Panc1 (cell line): ENCODE results near the gene NKD1. TPM values are rescaled to one million over a fixed set of nuclear protein-coding genes. Genes with fewer than 3 reads are reported as not detected.

Experiments used
- ATAC-seq: fragments of 200-7000 bp; cut with Tn5 transposase; 2 replicates; pipeline ENCODE4 v1.9.1; 2020; ENCODE audit warnings: mild to moderate bottlenecking, moderate library complexity
- BruUV-seq: library from RNA; stranded (reverse); fragments of 400-500 nt; replicated peaks from 2 replicates; lab custom pipeline; 2021; lab: Mats Ljungman, UMichigan
- CTCF ChIA-PET: fragments of 300-600 bp; sonication (Branson Sonifier 250); formaldehyde crosslinking; loops from one replicate; lab custom pipeline; 2022; ENCODE audit warnings: antibody characterized with exemption; lab: Charles Lee
- POLR2A ChIA-PET: fragments of 300-600 bp; sonication (Branson Sonifier 250); formaldehyde crosslinking; loops from one replicate; lab custom pipeline; 2022; ENCODE audit warnings: antibody characterized with exemption; lab: Charles Lee
- DNase-seq: peaks from one replicate; pipeline ENCODE4 v3.0.0-alpha.2; 2010; ENCODE audit warnings: low read depth, low spot score
- H3K27ac ChIP-seq: 2 replicates; pipeline ENCODE4 v1.5.1; 2011; ENCODE audit warnings: mild to moderate bottlenecking, low read length, inconsistent platforms
- H3K27me3 ChIP-seq: fragments of 200-500 bp; sonication (Bioruptor generic); 2 replicates; pipeline ENCODE4 v1.6.0; 2014; ENCODE audit warnings: low read length, inconsistent platforms; ENCODE audit not compliant: control insufficient read depth, insufficient read depth
- H3K36me3 ChIP-seq: fragments of 200-500 bp; sonication (Bioruptor generic); 2 replicates; pipeline ENCODE4 v1.5.1; 2014; ENCODE audit warnings: inconsistent platforms, mild to moderate bottlenecking, low read length, moderate library complexity; ENCODE audit not compliant: control insufficient read depth, insufficient read depth
- H3K4me1 ChIP-seq: 2 replicates; pipeline ENCODE4 v1.5.1; 2011; ENCODE audit warnings: inconsistent platforms, mild to moderate bottlenecking, low read length, moderate library complexity; ENCODE audit not compliant: control insufficient read depth, insufficient read depth
- H3K4me3 ChIP-seq, 2 experiments: 2 replicates each; pipeline ENCODE4 v1.5.1; 2011 to 2012; ENCODE audit warnings: low read depth in 2 of 2, low read length in 2 of 2, mild to moderate bottlenecking in 2 of 2, inconsistent platforms in 1 of 2, moderate library complexity in 1 of 2
- H3K9me3 ChIP-seq: fragments of 200-500 bp; sonication (Bioruptor generic); 2 replicates; pipeline ENCODE4 v1.5.1; 2014; ENCODE audit warnings: low read depth, mild to moderate bottlenecking, inconsistent platforms, low read length, moderate library complexity; ENCODE audit not compliant: control insufficient read depth, insufficient read depth
- CTCF ChIP-seq: fragments of 450-650 bp; IDR thresholded peaks from 2 replicates; pipeline ENCODE4 v1.5.1; 2017; ENCODE audit warnings: mild to moderate bottlenecking
- POLR2AphosphoS5 ChIP-seq: IDR thresholded peaks from 2 replicates; pipeline ENCODE4 v1.6.1; 2012; ENCODE audit warnings: mild to moderate bottlenecking, low read depth, low read length, moderate library complexity
- REST ChIP-seq, 2 experiments: IDR thresholded peaks; 2 replicates each; pipeline ENCODE4 v1.6.1; 2011 to 2012; ENCODE audit warnings: low read depth in 2 of 2, control low read depth in 1 of 2, low read length in 1 of 2, mild to moderate bottlenecking in 1 of 2, moderate library complexity in 1 of 2; ENCODE audit not compliant: insufficient read depth in 1 of 2
- SIN3A ChIP-seq: IDR thresholded peaks from 2 replicates; pipeline ENCODE4 v1.6.1; 2012; ENCODE audit warnings: low read depth, mild to moderate bottlenecking, low read length, moderate library complexity, borderline replicate concordance; ENCODE audit not compliant: insufficient read depth
- TCF7L2 ChIP-seq: IDR thresholded peaks from 2 replicates; pipeline ENCODE4 v1.6.1; 2011; ENCODE audit warnings: mild to moderate bottlenecking, low read depth, low read length, inconsistent platforms
- in situ Hi-C: cut with HindIII; loops from 2 replicates; pipeline ENCODE4 v1.10.0; 2016; ENCODE audit warnings: low sequenced_read_pairs, low pct_unique_long_range_greater_than_20kb
- intact Hi-C: fragments of 100-400 bp; cut with micrococcal nuclease; formaldehyde crosslinking; loops from one replicate; pipeline ENCODE4 v1.10.0; 2022; ENCODE audit not compliant: unreplicated experiment
- total RNA-seq: library from RNA; stranded (reverse); gene quantifications from one replicate; pipeline ENCODE4 v1.2.1, GENCODE V29; 2021; ENCODE audit not compliant: unreplicated experiment

NKD1 gene
- total RNA-seq, 1 experiment from 2014 or later: 0.18 TPM

- no peak for TF ChIP-seq CTCF
Measured at GRCh38 chr16:50595859-50596258, 47.7 kb downstream of the NKD1 start (continued).

GRCh38 chr16:50596762-50597450 is 48.7 kb downstream of the NKD1 start:
- Histone ChIP-seq H3K27me3 (no peaks in the 10 kb centered on the region), H3K4me3 (no peak overlapping the region), H3K4me1 (no peaks in the 10 kb centered on the region), H3K9me3 (no peaks in the 10 kb centered on the region), H3K27ac (no peak overlapping the region), H3K36me3 (no peaks in the 10 kb centered on the region)
- ATAC-seq (no peak), DNase-seq (no peak)
- in situ Hi-C loops (no loop called here), intact Hi-C loops (no loop called here)
- no peak for TF ChIP-seq TCF7L2
- TF ChIP-seq REST (IDR thresholded peaks at IDR 0.05; ENCODE audit: insufficient read depth in 1 of 2, low read depth in 2 of 2, low read length in 1 of 2): no peak
- no peak for TF ChIP-seq CTCF
- TF ChIP-seq SIN3A: no peak
- no peak for TF ChIP-seq POLR2AphosphoS5
- POLR2A ChIA-PET: no interaction called here
- CTCF ChIA-PET: no interaction called here
- BruUV-seq: no TSS peak

- no peaks in the 10 kb centered on the region for H3K36me3 ChIP-seq
- H3K27me3 ChIP-seq: no peaks in the 10 kb centered on the region
- no peak overlapping the region for H3K27ac ChIP-seq
- no TSS peak for BruUV-seq
- no peak for DNase-seq
- ChIA-PET CTCF (no interaction called here), POLR2A (no interaction called here)
- in situ Hi-C loops (no loop called here), intact Hi-C loops (no loop called here)
- H3K4me1 ChIP-seq: no peaks in the 10 kb centered on the region
- ATAC-seq: no peak
- H3K9me3 ChIP-seq: no peaks in the 10 kb centered on the region
- TF ChIP-seq CTCF: no peak
- no peak for TF ChIP-seq REST (IDR thresholded peaks at IDR 0.05; ENCODE audit: insufficient read depth in 1 of 2, low read depth in 2 of 2, low read length in 1 of 2)
- no peak for TF ChIP-seq SIN3A
- no peak for TF ChIP-seq TCF7L2
- no peak for TF ChIP-seq POLR2AphosphoS5
- no peak overlapping the region for H3K4me3 ChIP-seq
Measured at GRCh38 chr16:50597563-50598255, 49.5 kb downstream of the NKD1 start.
